ENCODE measurements around the gene ABHD17B. TPM values are rescaled to one million over a fixed set of nuclear protein-coding genes. Genes with fewer than 3 reads are reported as not detected.

The ABHD17B gene
- total RNA-seq, 4 donors from 2014 or later = 21.2 to 24.7 (median 22.2) TPM

DNA sequence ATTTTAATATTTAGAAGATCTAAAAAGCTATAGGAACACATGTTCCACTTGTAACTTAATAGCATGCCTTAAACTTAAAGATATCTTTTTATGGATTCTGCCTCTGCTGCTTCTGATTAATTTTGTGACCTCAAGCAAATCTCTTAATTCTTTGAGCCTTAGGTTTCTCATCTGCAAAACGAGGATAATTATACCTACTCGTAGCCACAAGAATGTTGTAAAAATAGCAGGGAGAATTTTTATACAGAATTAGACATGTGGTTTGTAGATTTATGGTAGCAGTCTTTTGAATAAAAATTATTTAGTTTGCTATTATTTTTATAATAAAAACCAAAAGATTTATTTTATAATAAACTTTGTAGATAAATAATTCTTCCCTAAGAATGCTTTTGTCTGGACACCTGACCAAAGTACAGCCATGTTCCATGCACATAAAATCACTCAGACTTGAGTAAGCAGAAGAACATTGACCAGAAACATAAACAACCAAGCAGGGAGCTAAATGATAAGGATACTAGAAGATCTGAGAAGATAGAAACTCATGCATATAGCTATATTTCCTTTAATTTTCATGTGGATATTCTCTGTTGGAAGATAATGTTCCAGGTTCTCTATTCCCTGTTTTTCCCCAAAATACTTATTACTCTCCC is 18.9 kb upstream of the ABHD17B start:
- peak overlapping the region in 3 of 4 donors; percentile 17 to 76 (median 56) for H3K27ac ChIP-seq
- TF ChIP-seq POLR2A (IDR thresholded peaks at IDR 0.05) = no peak
- TF ChIP-seq CTCF (IDR thresholded peaks at IDR 0.05) = no peak
- no peak overlapping the region for H3K4me3 ChIP-seq
- no peaks in the 10 kb centered on the region for H3K36me3 ChIP-seq
- H3K27me3 ChIP-seq = no peaks in the 10 kb centered on the region
- H3K9me3 ChIP-seq = no peaks in the 10 kb centered on the region
- H3K4me1 ChIP-seq = peaks cover 0 to 40% (median 0%) of the 10 kb centered on the region in 3 donors
- DNase-seq = no peak
- intact Hi-C loops (cut with DNase I) = no loop called here
- 59 to 69% methylated on average over 2 of the region's 2 CpGs for WGBS, 2 donors

- H3K36me3 ChIP-seq = no peaks in the 10 kb centered on the region
- no peak for DNase-seq
- H3K9me3 ChIP-seq = no peaks in the 10 kb centered on the region
- 46 to 52% methylated on average over 2 of the region's 2 CpGs for WGBS, 2 donors
- H3K27me3 ChIP-seq = no peaks in the 10 kb centered on the region
- TF ChIP-seq CTCF (IDR thresholded peaks at IDR 0.05) (no peak), POLR2A (IDR thresholded peaks at IDR 0.05) (no peak)
- peak overlapping the region in 2 of 4 donors; percentile 56 to 76 for H3K27ac ChIP-seq
- peaks cover 0 to 47% (median 0%) of the 10 kb centered on the region in 3 donors for H3K4me1 ChIP-seq
- H3K4me3 ChIP-seq = no peak overlapping the region
- intact Hi-C loops (cut with DNase I) = no loop called here
These were observed 18.2 kb upstream of the ABHD17B start for GRCh38 chr9:71929223-71929622.

DNA sequence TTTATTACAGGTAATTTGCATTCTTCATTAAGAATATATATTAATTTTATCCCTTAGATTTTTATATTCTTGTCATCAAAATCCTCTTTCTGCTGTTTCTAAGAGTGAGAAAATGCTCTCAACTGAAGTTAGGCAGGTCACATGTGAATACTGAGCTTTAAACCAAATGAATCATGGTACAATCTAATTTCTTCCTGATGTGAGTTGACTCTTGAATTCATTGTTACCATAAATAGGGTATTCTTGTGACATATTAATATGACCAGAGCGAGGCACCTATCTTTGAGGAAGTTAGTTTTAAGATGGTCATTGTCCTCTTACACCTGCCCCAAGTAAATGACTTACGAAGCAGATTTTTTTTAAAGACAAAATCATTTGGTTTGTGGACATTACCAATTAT is 17.8 kb upstream of the ABHD17B start:
- H3K4me1 ChIP-seq = peaks cover 0 to 51% (median 0%) of the 10 kb centered on the region in 3 donors
- TF ChIP-seq POLR2A (IDR thresholded peaks at IDR 0.05) (no peak), CTCF (IDR thresholded peaks at IDR 0.05) (no peak)
- H3K4me3 ChIP-seq = no peak overlapping the region
- no peaks in the 10 kb centered on the region for H3K36me3 ChIP-seq
- intact Hi-C loops (cut with DNase I) = no loop called here
- WGBS, 2 donors = 70 to 81% methylated on average over 2 of the region's 2 CpGs
- DNase-seq = no peak
- no peaks in the 10 kb centered on the region for H3K9me3 ChIP-seq
- H3K27ac ChIP-seq = peak overlapping the region in 3 of 4 donors; percentile 7 to 76 (median 56)
- H3K27me3 ChIP-seq = no peaks in the 10 kb centered on the region

GRCh38 chr9:71928376-71928775 is 17.4 kb upstream of the ABHD17B start:
- peaks cover 0 to under 1% (median 0%) of the 10 kb centered on the region in 3 donors for H3K36me3 ChIP-seq
- 95 to 100% methylated on average over 1 of the region's 1 CpG for WGBS, 2 donors
- intact Hi-C loops (cut with DNase I) = no loop called here

More at GRCh38 chr9:71928376-71928775, 17.4 kb upstream of the ABHD17B start:
- TF ChIP-seq POLR2A (IDR thresholded peaks at IDR 0.05) (no peak), CTCF (IDR thresholded peaks at IDR 0.05) (no peak)
- peak overlapping the region in 3 of 4 donors; percentile 7 to 76 (median 56) for H3K27ac ChIP-seq
- no peaks in the 10 kb centered on the region for H3K9me3 ChIP-seq
- no peak overlapping the region for H3K4me3 ChIP-seq
- no peak for DNase-seq
- H3K27me3 ChIP-seq = no peaks in the 10 kb centered on the region
- H3K4me1 ChIP-seq = peaks cover 0 to 55% (median 0%) of the 10 kb centered on the region in 3 donors
